Neural cell (in vitro differentiated cells): ENCODE measurements around the gene ANKMY1. TPM values are rescaled to one million over a fixed set of nuclear protein-coding genes. Genes with fewer than 3 reads are reported as not detected.

Experiments
- H2AFZ ChIP-seq: fragments of 200-600, 300-800 bp; sonication (generic), shearing (Covaris generic); 2 replicates; pipeline ENCODE4 v1.6.0; 2014; ENCODE audit warnings: low read depth, mild to moderate bottlenecking, antibody characterized with exemption, low read length, moderate library complexity
- H3F3A ChIP-seq: fragments of 200-600 bp; shearing (Covaris generic); 2 replicates; pipeline ENCODE4 v1.6.1; 2016; ENCODE audit warnings: mild to moderate bottlenecking, moderate library complexity, mixed read lengths, antibody characterized with exemption, low read length; ENCODE audit not compliant: insufficient read depth, poor library complexity, severe bottlenecking
- H3K27ac ChIP-seq: fragments of 200-600, 300-800 bp; sonication (generic), shearing (Covaris generic); 2 replicates; pipeline ENCODE4 v1.5.1; 2014; ENCODE audit warnings: mild to moderate bottlenecking, low read length, moderate library complexity
- H3K27me3 ChIP-seq: fragments of 300-800, 200-600 bp; sonication (generic), shearing (Covaris generic); 2 replicates; pipeline ENCODE4 v1.6.0; 2014; ENCODE audit warnings: mild to moderate bottlenecking, low read depth, low read length, moderate library complexity; ENCODE audit not compliant: insufficient read depth
- H3K36me3 ChIP-seq: fragments of 300-800, 200-600 bp; sonication (generic), shearing (Covaris generic); 2 replicates; pipeline ENCODE4 v1.5.1; 2014; ENCODE audit warnings: mild to moderate bottlenecking, antibody characterized with exemption, low read length, moderate library complexity; ENCODE audit not compliant: insufficient read depth
- H3K4me2 ChIP-seq: fragments of 300-800, 200-600 bp; sonication (generic), shearing (Covaris generic); 2 replicates; pipeline ENCODE4 v1.6.0; 2014; ENCODE audit warnings: mild to moderate bottlenecking, low read length
- H3K4me3 ChIP-seq: fragments of 300-800, 200-600 bp; sonication (generic), shearing (Covaris generic); 2 replicates; pipeline ENCODE4 v1.5.1; 2014; ENCODE audit warnings: mild to moderate bottlenecking, low read length, moderate library complexity
- H3K79me2 ChIP-seq: fragments of 200-600 bp; shearing (Covaris generic); replicated peaks from 2 replicates; pipeline ENCODE4 v1.6.0; 2014; ENCODE audit warnings: mild to moderate bottlenecking, low read length, moderate library complexity; ENCODE audit not compliant: insufficient read depth
- H3K9ac ChIP-seq: fragments of 300-800, 200-600 bp; sonication (generic), shearing (Covaris generic); 2 replicates; pipeline ENCODE4 v1.6.1; 2016; ENCODE audit warnings: mild to moderate bottlenecking, low read length, mixed read lengths
- H3K9me2 ChIP-seq: fragments of 200-600 bp; shearing (Covaris generic); 2 replicates; pipeline ENCODE4 v1.6.1; 2016; ENCODE audit warnings: mild to moderate bottlenecking, low read length, mixed read lengths; ENCODE audit not compliant: insufficient read depth
- H3K9me3 ChIP-seq: fragments of 200-600, 300-800 bp; sonication (generic), shearing (Covaris generic); 2 replicates; pipeline ENCODE4 v1.6.1; 2016; ENCODE audit warnings: mild to moderate bottlenecking, mixed run types, low read length, moderate library complexity, mixed read lengths
- H4K20me1 ChIP-seq: fragments of 200-600 bp; shearing (Covaris generic); 2 replicates; pipeline ENCODE4 v1.6.1; 2016; ENCODE audit warnings: mild to moderate bottlenecking, mixed run types; ENCODE audit not compliant: insufficient read depth
- CTCF ChIP-seq: fragments of 450-650 bp; IDR thresholded peaks from 2 replicates; pipeline ENCODE4 v1.5.1; 2014; ENCODE audit warnings: antibody characterized with exemption, mild to moderate bottlenecking, moderate library complexity; ENCODE audit not compliant: poor library complexity, severe bottlenecking
- EP300 ChIP-seq: fragments of 450-650 bp; conservative IDR thresholded peaks from 2 replicates; pipeline ENCODE4 v1.6.1; 2014; ENCODE audit warnings: antibody characterized with exemption, mild to moderate bottlenecking, moderate library complexity; ENCODE audit not compliant: poor library complexity, severe bottlenecking
- EZH2 ChIP-seq: fragments of 200-600, 300-800 bp; shearing (Covaris generic), sonication (generic); IDR thresholded peaks from 2 replicates; pipeline ENCODE4 v1.6.1; 2014; ENCODE audit warnings: antibody characterized with exemption, low read length, borderline replicate concordance, mild to moderate bottlenecking; ENCODE audit not compliant: insufficient read depth, poor library complexity, severe bottlenecking
- MXI1 ChIP-seq: fragments of 450-650 bp; conservative IDR thresholded peaks from 2 replicates; pipeline ENCODE4 v1.6.1; 2014; ENCODE audit warnings: antibody characterized with exemption, mild to moderate bottlenecking; ENCODE audit not compliant: poor library complexity, severe bottlenecking
- POLR2AphosphoS5 ChIP-seq: IDR thresholded peaks from 2 replicates; pipeline ENCODE4 v1.6.1; 2012
- RAD21 ChIP-seq: fragments of 450-650 bp; conservative IDR thresholded peaks from 2 replicates; pipeline ENCODE4 v1.6.1; 2014; ENCODE audit warnings: antibody characterized with exemption, mild to moderate bottlenecking, moderate library complexity
- REST ChIP-seq: IDR thresholded peaks from 2 replicates; pipeline ENCODE4 v1.6.1; 2012; ENCODE audit warnings: borderline replicate concordance
- SMC3 ChIP-seq: fragments of 450-650 bp; conservative IDR thresholded peaks from 2 replicates; pipeline ENCODE4 v1.6.1; 2014; ENCODE audit warnings: antibody characterized with exemption, mild to moderate bottlenecking, moderate library complexity; ENCODE audit not compliant: poor library complexity
- TAF1 ChIP-seq: IDR thresholded peaks from 2 replicates; pipeline ENCODE4 v1.6.1; 2012; ENCODE audit warnings: low read depth
- polyA plus RNA-seq: library from polyadenylated mRNA; depleted of rRNA; stranded (reverse); fragments of >200 nt; gene quantifications from 2 replicates; pipeline ENCODE4 v1.2.3, GENCODE V29; 2014

Gene ANKMY1
- polyA plus RNA-seq, 1 donor from 2014 or later, result 6.6 TPM

DNA sequence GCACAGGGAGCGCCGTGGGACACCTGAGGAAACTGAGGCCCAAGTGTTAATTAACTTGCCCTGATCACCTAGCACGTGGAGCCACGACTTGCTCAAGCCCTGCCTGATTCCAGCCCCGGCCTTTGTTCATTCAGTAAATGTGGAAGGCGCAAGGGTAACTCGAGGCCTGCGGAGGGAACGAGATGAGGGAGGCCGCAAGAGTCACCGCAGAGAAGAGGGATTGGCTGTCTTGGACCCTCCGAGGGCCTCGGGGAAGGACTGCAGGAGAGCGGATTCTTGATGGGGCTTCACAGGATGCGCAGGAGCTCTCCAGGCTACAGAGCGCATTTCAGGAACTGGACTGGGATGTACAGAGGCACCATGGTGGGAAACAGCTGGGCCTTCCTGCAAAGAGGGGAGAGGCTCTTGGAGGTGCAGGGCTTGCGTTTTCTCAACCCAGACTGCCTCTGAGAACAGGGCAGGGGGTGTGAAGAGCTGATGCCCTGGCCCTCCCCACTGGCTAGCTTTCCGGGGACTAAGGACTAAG, 511 bp upstream of the ANKMY1 start:
- Histone ChIP-seq H3K27me3 (no peaks in the 10 kb centered on the region), H4K20me1 (no peaks in the 10 kb centered on the region), H2AFZ (no peak overlapping the region), H3K4me2 (no peak overlapping the region), H3F3A (no peaks in the 10 kb centered on the region), H3K9me3 (no peaks in the 10 kb centered on the region), H3K27ac (no peak overlapping the region), H3K9me2 (no peaks in the 10 kb centered on the region), H3K79me2 (no peaks in the 10 kb centered on the region), H3K9ac (no peak overlapping the region), H3K36me3 (no peaks in the 10 kb centered on the region), H3K4me3 (peak overlapping the region; percentile 64)
- TF ChIP-seq POLR2AphosphoS5, result no peak
- no peak for TF ChIP-seq SMC3
- no peak for TF ChIP-seq MXI1
- TF ChIP-seq EZH2, result no peak
- TF ChIP-seq TAF1, result no peak
- no peak for TF ChIP-seq EP300
- no peak for TF ChIP-seq CTCF
- TF ChIP-seq RAD21, result no peak
- no peak for TF ChIP-seq REST

GRCh38 chr2:240557101-240557751, 562 bp downstream of the ANKMY1 start:
- H3K27ac ChIP-seq, result no peak overlapping the region
- no peaks in the 10 kb centered on the region for H3K9me3 ChIP-seq
- H3K4me2 ChIP-seq, result no peak overlapping the region
- peak overlapping the region; percentile 64 for H3K4me3 ChIP-seq
- no peaks in the 10 kb centered on the region for H3K79me2 ChIP-seq
- H3K36me3 ChIP-seq, result no peaks in the 10 kb centered on the region
- no peaks in the 10 kb centered on the region for H3K27me3 ChIP-seq
- no peak overlapping the region for H2AFZ ChIP-seq
- H3K9ac ChIP-seq, result no peak overlapping the region
- no peaks in the 10 kb centered on the region for H3F3A ChIP-seq
- no peak for TF ChIP-seq REST
- no peaks in the 10 kb centered on the region for H3K9me2 ChIP-seq
- H4K20me1 ChIP-seq, result no peaks in the 10 kb centered on the region
